ENCODE measurements around the gene MAML2. TPM values are rescaled to one million over a fixed set of nuclear protein-coding genes. Genes with fewer than 3 reads are reported as not detected.

Gene MAML2
- polyA plus RNA-seq, 1 of the 3 experiments (the other 2 are of a cell fraction) = 20.1 TPM

- peaks cover 8% of the 10 kb centered on the region for H3F3A ChIP-seq (replicated peaks; ENCODE audit: insufficient read depth)
- CTCF ChIA-PET = interaction anchor here (0.7 to 2.5 kb wide), 6 partner anchors 11 to 382 kb away, joined by 3 to 27 read pairs (median 4); partner anchors contain the start of gene MAML2
- 0 out of 2 replicates have a peak overlapping the region, but pooled peaks have one; percentile 30 for H3K4me2 ChIP-seq
- H2AFZ ChIP-seq (ENCODE audit: low read depth) = no peak overlapping the region
- POLR2A ChIA-PET = no interaction called here
- peaks cover 2 to 5% of the 10 kb centered on the region in 2 experiments for H3K36me3 ChIP-seq (replicated peaks in 1 of 2; ENCODE audit: control insufficient read depth in 1 of 2, insufficient read depth in 2 of 2, low read length in 1 of 2)
- 17% methylated on average over 8 of the region's 8 CpGs for WGBS (ENCODE audit: low lambda C conversion rate)
- no peaks in the 10 kb centered on the region for H3K27me3 ChIP-seq (ENCODE audit: insufficient read depth)
- H3K9me2 ChIP-seq = no peaks in the 10 kb centered on the region
- H3K4me1 ChIP-seq (ENCODE audit: control insufficient read depth in 1 of 2, insufficient read depth in 2 of 2, low read depth in 1 of 2, low read length in 1 of 2) = peaks cover 12 to 14% of the 10 kb centered on the region in 2 experiments; a peak in 3 of 4 replicates
- H3K9ac ChIP-seq = peak overlapping the region; percentile 17; the same call in 1 of the 2 replicates
- H4K20me1 ChIP-seq (ENCODE audit: insufficient read depth) = no peaks in the 10 kb centered on the region; the same call in 1 of the 2 replicates
- no peak overlapping the region; a peak in 1 of 4 replicates for H3K4me3 ChIP-seq (ENCODE audit: low read depth in 2 of 2, low read length in 1 of 2)
- H3K27ac ChIP-seq (ENCODE audit: low read depth in 2 of 2, low read length in 1 of 2) = peak overlapping the region; percentile 71 to 86
- H3K79me2 ChIP-seq (ENCODE audit: insufficient read depth) = peaks cover 65% of the 10 kb centered on the region
- peak; percentile 59 for DNase-seq
- no peaks in the 10 kb centered on the region for H3K9me3 ChIP-seq
- TF ChIP-seq REST (IDR thresholded peaks at IDR 0.05; ENCODE audit: low read depth, low read length) (0 out of 2 replicates have a peak, but pooled peaks have one; percentile 5), SMC3 (IDR thresholded peaks at IDR 0.05; ENCODE audit: low read depth, low read length) (peak; percentile 49), MAX (IDR thresholded peaks at IDR 0.05; ENCODE audit: low read depth) (peak; percentile 86), FOXJ3 (CRISPR knock-in tag; IDR thresholded peaks at IDR 0.05) (no peak), SIN3A (IDR thresholded peaks at IDR 0.05; ENCODE audit: borderline replicate concordance, low read depth, low read length) (no peak; the same call in 1 of the 2 replicates), PBX3 (IDR thresholded peaks at IDR 0.05) (peak; percentile 88), IRF3 (IDR thresholded peaks at IDR 0.05; ENCODE audit: low read depth, low read length) (no peak), ELF1 (IDR thresholded peaks at IDR 0.05) (no peak), TCF12 (IDR thresholded peaks at IDR 0.05) (0 out of 2 replicates have a peak, but pooled peaks have one; percentile 39), RXRA (IDR thresholded peaks at IDR 0.05; ENCODE audit: borderline replicate concordance, low read depth) (no peak), GATA2 (CRISPR knock-in tag; IDR thresholded peaks at IDR 0.05) (no peak), NRF1 (IDR thresholded peaks at IDR 0.05; ENCODE audit: low read depth, low read length) (no peak), CHD2 (IDR thresholded peaks at IDR 0.05; ENCODE audit: low read length, partially characterized antibody) (peak; percentile 17), FOSL2 (IDR thresholded peaks at IDR 0.05; ENCODE audit: borderline replicate concordance, low read depth) (no peak), USF1 (IDR thresholded peaks at IDR 0.05; ENCODE audit: borderline replicate concordance, low read depth) (no peak; the same call in 1 of the 2 replicates), GABPA (IDR thresholded peaks at IDR 0.05; ENCODE audit: low read depth) (no peak), POLR2AphosphoS5 (IDR thresholded peaks at IDR 0.05; ENCODE audit: low read depth, low read length) (0 out of 2 replicates have a peak, but pooled peaks have one; percentile 24), MEF2A (IDR thresholded peaks at IDR 0.05; ENCODE audit: borderline replicate concordance, low read depth) (no peak), ZBTB33 (IDR thresholded peaks at IDR 0.05; ENCODE audit: borderline replicate concordance, low read depth) (no peak), TAF1 (IDR thresholded peaks at IDR 0.05; ENCODE audit: borderline replicate concordance, low read depth, low read length) (no peak), USF2 (IDR thresholded peaks at IDR 0.05; ENCODE audit: borderline replicate concordance, low read depth, low read length) (no peak), MXI1 (IDR thresholded peaks at IDR 0.05; ENCODE audit: low read depth, low read length) (peak; percentile 63; the same call in 1 of the 2 replicates)
These were observed 330.7 kb downstream of the MAML2 start for GRCh38 chr11:96012086-96012824.

All from SK-N-SH (cell line).